Measurements from ENCODE around the gene SMPDL3A.

DNA sequence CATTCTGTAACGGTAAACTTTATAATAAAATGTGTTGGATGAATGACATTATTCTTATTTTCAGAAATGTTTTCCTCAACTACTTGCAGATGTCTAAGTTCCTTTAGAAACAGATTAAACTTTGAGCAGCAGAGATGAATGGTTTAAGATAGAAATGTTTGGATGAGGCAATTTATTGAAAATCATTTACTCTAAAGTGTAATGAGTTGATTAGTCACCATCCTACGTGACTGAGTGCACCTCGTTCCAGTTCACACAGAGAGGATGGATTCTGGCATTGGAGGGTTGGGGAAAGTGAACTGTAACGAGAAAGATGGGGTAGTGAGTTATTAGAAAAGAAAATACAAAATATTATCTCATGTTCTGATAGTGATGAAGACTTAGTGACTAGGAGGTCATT lies 28.7 kb downstream of the SMPDL3A start:
- TF ChIP-seq CTCF (IDR thresholded peaks at IDR 0.05) = no peak
- no peak for TF ChIP-seq POLR2A (IDR thresholded peaks at IDR 0.05)
